Lung (tissue), 12 donors: Measurements from ENCODE around the gene FLT1. TPM values are rescaled to one million over a fixed set of nuclear protein-coding genes. Genes with fewer than 3 reads are reported as not detected.

Experiments used
- ATAC-seq: fragments of 200-7000 bp; cut with Tn5 transposase; one replicate; pipeline ENCODE4 v1.9.1; 2020; ENCODE audit warnings: moderate number of reproducible peaks; ENCODE audit not compliant: insufficient read depth, low FRiP score
- DNase-seq, 3 donors: peaks; one replicate each; pipeline ENCODE4 v3.0.0-alpha.2; 2013 to 2017
- H3K27ac ChIP-seq, 2 donors: one replicate each; pipeline ENCODE4 v1.5.1; 2013; ENCODE audit warnings: mild to moderate bottlenecking in 2 of 2, moderate library complexity in 2 of 2, control low read depth in 1 of 2, inconsistent platforms in 1 of 2, low read depth in 1 of 2, low read length in 1 of 2
- H3K27me3 ChIP-seq, 3 donors: one replicate each; pipeline ENCODE4 v1.5.1; 2013; ENCODE audit warnings: low read length in 2 of 3; ENCODE audit not compliant: control insufficient read depth in 3 of 3, insufficient read depth in 3 of 3
- H3K36me3 ChIP-seq, 4 donors: one replicate each; pipeline ENCODE4 v1.5.1; 2013; ENCODE audit warnings: low read length in 4 of 4, mild to moderate bottlenecking in 1 of 4, moderate library complexity in 1 of 4; ENCODE audit not compliant: control insufficient read depth in 4 of 4, insufficient read depth in 4 of 4
- H3K4me1 ChIP-seq, 5 donors: one replicate each; pipeline ENCODE4 v1.5.1; 2013; ENCODE audit warnings: low read length in 5 of 5, mild to moderate bottlenecking in 2 of 5, moderate library complexity in 1 of 5; ENCODE audit not compliant: control insufficient read depth in 5 of 5, insufficient read depth in 5 of 5
- H3K4me3 ChIP-seq: one replicate; pipeline ENCODE4 v1.5.1; 2013; ENCODE audit warnings: mild to moderate bottlenecking, control low read depth, moderate library complexity
- H3K9ac ChIP-seq, 2 donors: one replicate each; pipeline ENCODE4 v1.5.1; 2013; ENCODE audit warnings: low read length in 2 of 2, control low read depth in 1 of 2; ENCODE audit not compliant: insufficient read depth in 1 of 2
- H3K9me3 ChIP-seq, 4 donors: one replicate each; pipeline ENCODE4 v1.5.1; 2013; ENCODE audit warnings: low read length in 3 of 4, mild to moderate bottlenecking in 1 of 4, moderate library complexity in 1 of 4; ENCODE audit not compliant: control insufficient read depth in 4 of 4, insufficient read depth in 3 of 4
- WGBS, 2 donors: extraction: QIAGEN DNeasy Blood & Tissue Kit; methylation state at CpG; one replicate each; pipeline ENCODE4 v1.1.7; 2013; 5-methylcytosine and 5-hydroxymethylcytosine counted together
- polyA plus RNA-seq, 2 donors: library from polyadenylated mRNA; stranded (reverse); fragments of 200-250 nt; gene quantifications; one replicate each; pipeline ENCODE4 v1.2.1, GENCODE V29; 2013
- total RNA-seq, 2 donors: library from RNA; depleted of rRNA in 1 of 2; stranded (reverse); fragments of >200 nt in 1 of 2; gene quantifications; one replicate each; pipeline ENCODE4 v1.2.1, GENCODE V29; 2014 to 2021
- TF ChIP-seq, protein P1 (sequence below): IDR thresholded peaks from 2 replicates; pipeline ENCODE4 v1.5.1; 2012; ENCODE audit warnings: mild to moderate bottlenecking; ENCODE audit errors: control extremely low read depth, extremely low read depth
- donor health status: control.
- donor health status: control.
- donor health status: Bipolar disorder and iron deficiency.
- donor health status: healthy.
- donor health status: DM: yes; HTN: yes; CAD: no.

The FLT1 gene
- total and polyA plus RNA-seq, 4 donors = 4.7 to 71.3 (median 42.2) TPM

DNA sequence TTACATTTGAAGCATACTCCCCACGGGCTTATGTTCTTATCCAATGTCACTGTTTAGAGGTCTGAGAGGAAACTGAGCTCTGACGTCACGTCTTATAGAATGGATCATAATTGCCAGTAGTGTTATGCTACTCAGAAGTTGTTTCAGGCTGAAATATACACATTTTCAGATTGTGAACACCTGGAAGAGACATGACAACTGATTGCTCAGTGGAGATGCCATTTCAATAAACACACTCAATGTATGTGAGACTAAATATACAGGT lies 17.3 kb downstream of the FLT1 start:
- Histone ChIP-seq H3K4me3 (no peak overlapping the region), H3K9ac (no peak overlapping the region), H3K9me3 (no peaks in the 10 kb centered on the region), H3K27ac (no peak overlapping the region), H3K4me1 (peaks cover 0 to 1% (median 0%) of the 10 kb centered on the region in 5 donors), H3K27me3 (no peaks in the 10 kb centered on the region), H3K36me3 (no peaks in the 10 kb centered on the region)
- no peak for ATAC-seq
- TF ChIP-seq, protein P1, sequence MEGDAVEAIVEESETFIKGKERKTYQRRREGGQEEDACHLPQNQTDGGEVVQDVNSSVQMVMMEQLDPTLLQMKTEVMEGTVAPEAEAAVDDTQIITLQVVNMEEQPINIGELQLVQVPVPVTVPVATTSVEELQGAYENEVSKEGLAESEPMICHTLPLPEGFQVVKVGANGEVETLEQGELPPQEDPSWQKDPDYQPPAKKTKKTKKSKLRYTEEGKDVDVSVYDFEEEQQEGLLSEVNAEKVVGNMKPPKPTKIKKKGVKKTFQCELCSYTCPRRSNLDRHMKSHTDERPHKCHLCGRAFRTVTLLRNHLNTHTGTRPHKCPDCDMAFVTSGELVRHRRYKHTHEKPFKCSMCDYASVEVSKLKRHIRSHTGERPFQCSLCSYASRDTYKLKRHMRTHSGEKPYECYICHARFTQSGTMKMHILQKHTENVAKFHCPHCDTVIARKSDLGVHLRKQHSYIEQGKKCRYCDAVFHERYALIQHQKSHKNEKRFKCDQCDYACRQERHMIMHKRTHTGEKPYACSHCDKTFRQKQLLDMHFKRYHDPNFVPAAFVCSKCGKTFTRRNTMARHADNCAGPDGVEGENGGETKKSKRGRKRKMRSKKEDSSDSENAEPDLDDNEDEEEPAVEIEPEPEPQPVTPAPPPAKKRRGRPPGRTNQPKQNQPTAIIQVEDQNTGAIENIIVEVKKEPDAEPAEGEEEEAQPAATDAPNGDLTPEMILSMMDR = no peak
- WGBS, 2 donors = 88 to 90% methylated on average over 3 of the region's 3 CpGs
- no peak for DNase-seq

DNA sequence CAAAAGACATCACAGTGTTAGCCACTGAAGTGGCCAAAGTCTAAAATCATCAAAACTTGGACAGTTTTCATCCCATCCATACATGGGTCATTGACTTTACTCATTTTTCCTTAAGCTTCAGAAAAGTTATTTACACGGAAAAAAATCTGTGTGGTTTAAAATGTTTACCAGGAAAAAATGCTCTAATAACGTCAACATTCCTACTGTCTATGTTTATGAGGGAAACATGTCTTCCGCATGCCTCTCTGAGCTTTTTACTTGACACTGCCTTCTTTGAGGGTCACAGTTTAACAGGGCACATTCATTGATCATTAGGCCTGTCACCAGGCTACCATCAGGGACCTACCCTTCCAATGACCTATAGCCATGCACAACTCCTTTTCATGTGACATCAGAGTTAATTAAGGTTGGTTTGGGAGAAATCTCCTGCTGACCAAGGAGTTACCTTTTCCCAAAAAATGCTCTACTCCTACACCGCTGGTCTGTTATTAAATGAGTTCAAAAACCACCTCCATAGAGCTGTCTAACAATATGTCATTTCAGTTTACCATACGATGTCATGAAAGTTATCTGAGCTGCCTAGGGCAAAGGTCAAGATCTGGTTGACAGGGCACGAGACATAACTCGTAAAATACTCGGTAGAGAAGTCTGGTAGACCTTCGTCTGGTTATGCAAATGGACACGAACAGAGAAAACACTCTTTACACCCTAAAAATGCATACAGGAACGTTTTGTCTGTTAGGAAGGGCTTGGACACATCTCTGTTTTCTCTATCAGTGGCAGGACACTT lies 17.8 kb downstream of the FLT1 start:
- ATAC-seq = no peak
- WGBS, 2 donors = 79 to 88% methylated on average over 11 of the region's 11 CpGs
- Histone ChIP-seq H3K27me3 (no peaks in the 10 kb centered on the region), H3K27ac (no peak overlapping the region), H3K9ac (no peak overlapping the region), H3K36me3 (no peaks in the 10 kb centered on the region), H3K4me1 (peaks cover 0 to 3% (median 0%) of the 10 kb centered on the region in 5 donors), H3K9me3 (no peaks in the 10 kb centered on the region), H3K4me3 (no peak overlapping the region)
- no peak for DNase-seq
- TF ChIP-seq, protein P1 = no peak

DNA sequence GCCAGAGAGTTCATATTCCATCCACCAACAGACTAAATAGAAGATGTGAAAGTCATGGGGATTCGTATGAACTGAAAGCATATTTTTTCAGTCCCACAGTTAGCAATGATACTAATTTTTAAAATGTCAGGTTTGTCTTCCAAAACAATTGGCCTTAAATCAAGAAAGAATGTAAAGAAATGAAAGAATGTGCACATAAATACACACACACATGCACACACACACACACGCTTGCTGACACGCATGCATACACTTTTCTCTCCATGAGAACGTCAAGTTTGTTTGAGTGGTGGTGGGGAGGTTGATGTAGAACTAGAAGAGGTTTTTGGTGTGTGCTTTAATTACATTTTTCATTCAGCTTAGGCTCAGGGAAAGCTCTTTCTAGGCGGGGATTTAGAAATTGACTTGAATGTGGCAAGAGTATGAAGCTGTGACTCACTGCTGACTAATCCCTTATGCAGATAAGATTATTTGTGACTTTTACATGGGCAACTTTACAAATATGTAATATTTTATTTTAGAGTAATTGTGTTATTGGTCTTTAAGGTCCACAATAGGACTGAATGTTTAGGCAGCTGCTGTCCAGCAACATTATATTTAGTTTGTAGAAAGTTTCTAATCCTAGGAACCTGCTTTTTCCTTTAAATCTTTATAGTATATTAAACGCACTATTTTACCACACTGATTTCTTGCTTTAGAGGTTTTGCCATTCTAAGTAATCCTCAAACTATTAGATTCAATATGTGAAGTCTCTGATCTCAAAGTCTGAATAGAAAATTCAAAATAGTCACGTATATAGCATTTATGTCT lies 18.8 kb downstream of the FLT1 start:
- Histone ChIP-seq H3K27me3 (no peaks in the 10 kb centered on the region), H3K4me3 (no peak overlapping the region), H3K9ac (no peak overlapping the region), H3K4me1 (peaks cover 0 to 3% (median 0%) of the 10 kb centered on the region in 5 donors), H3K36me3 (no peaks in the 10 kb centered on the region), H3K27ac (no peak overlapping the region), H3K9me3 (no peaks in the 10 kb centered on the region)
- DNase-seq (no peak), ATAC-seq (peak; percentile 34)
- TF ChIP-seq, protein P1 = no peak
- WGBS, 2 donors = 59 to 78% methylated on average over 7 of the region's 7 CpGs
